CD4-positive, alpha-beta T cell treated with Interleukin-1 beta for 1 hour (primary cell): Measurements from ENCODE around the gene VPS13C.
"Not testable (repeated sequence)": the region's sequence is repeated elsewhere in the genome, so short reads cannot be mapped to it uniquely, and the experiment has no call there.

Experiments
- DNase-seq, 2 donors: peaks; one replicate each; pipeline ENCODE4 v3.0.0-alpha.2; 2020 to 2022

VPS13C gene

GRCh38 chr15:62071711-62072308, 11.6 kb upstream of the VPS13C start:
- DNase-seq: peak in 1 of 2 donors; percentile 50

GRCh38 chr15:62069551-62069950, 9.3 kb upstream of the VPS13C start:
- no peak for DNase-seq

DNA sequence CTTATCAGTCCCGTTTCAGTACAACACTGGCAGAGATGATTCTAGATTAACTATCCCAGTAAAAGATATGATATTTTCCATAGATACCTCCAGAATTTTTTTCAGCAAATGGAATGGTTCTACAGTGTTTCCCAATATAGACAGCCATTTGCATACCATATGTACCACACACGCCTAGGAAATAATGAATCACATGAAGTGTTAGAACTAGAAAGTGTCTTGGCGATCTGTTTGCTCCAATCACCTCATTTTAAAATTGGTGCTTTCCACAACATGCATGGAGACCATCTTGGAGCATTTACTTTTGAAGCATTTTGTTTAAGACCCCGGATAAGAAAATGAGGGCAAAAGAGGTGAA, 8.5 kb upstream of the VPS13C start:
- no peak for DNase-seq

DNA sequence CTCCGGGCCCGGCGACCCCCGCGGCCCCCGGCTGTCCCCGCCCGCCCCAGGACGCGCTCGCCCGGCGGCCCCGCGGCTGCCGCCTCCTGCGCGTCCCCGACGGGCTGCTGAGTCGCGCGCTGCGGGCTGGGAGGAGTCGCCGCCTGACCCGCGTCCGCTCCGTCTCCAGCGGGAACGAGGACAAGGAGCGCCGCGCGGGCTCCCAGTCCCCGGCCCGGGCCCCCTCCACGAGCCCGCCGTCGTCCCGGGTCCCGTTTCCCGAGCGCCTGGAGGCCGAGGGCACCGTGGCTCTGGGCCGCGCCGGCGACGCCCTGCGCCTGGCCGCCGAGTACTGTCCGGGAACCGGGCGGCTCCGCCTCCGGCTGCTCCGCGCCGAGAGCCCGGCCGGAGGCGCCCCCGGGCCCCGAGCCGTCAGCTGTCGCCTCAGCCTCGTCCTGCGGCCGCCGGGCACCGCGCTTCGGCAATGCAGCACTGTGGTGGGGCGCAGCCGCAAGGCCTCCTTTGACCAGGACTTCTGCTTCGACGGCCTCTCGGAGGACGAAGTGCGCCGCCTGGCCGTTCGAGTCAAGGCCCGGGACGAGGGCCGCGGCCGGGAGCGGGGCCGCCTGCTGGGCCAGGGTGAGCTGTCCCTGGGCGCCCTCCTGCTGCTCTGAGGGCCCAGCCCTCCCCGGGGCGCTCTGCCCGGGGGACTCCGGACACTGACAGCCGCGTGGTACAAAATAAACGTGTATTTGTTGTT, 8.0 kb upstream of the VPS13C start:
- peak; percentile 11 to 32 for DNase-seq

DNA sequence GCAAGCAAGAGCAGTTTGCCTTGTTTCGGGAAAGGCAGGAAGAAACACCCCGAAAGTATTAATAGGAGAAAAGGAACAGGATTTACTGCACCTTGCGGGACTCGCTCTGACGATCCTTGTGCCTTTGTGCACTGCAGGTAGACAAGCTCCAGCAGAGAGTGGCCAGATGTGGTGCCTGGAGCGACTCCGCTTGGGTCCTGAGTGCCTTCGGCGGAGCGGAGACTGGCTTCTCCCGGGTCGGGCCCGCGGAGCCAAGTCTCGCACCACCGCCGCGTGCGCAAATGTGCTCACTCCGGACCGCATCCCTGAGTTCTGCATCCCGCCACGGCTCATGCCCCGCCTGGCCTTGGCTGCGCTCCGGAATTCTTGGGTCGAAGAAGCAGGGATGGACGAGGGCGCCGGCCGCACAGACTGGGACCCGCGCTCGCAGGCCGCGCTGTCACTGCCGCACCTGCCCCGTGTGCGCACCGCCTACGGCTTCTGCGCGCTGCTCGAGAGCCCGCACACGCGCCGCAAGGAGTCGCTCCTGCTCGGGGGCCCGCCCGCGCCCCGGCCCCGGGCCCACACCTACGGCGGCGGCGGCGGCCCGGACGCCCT, 7.3 kb upstream of the VPS13C start:
- peak in 1 of 2 donors; percentile 13 for DNase-seq

DNA sequence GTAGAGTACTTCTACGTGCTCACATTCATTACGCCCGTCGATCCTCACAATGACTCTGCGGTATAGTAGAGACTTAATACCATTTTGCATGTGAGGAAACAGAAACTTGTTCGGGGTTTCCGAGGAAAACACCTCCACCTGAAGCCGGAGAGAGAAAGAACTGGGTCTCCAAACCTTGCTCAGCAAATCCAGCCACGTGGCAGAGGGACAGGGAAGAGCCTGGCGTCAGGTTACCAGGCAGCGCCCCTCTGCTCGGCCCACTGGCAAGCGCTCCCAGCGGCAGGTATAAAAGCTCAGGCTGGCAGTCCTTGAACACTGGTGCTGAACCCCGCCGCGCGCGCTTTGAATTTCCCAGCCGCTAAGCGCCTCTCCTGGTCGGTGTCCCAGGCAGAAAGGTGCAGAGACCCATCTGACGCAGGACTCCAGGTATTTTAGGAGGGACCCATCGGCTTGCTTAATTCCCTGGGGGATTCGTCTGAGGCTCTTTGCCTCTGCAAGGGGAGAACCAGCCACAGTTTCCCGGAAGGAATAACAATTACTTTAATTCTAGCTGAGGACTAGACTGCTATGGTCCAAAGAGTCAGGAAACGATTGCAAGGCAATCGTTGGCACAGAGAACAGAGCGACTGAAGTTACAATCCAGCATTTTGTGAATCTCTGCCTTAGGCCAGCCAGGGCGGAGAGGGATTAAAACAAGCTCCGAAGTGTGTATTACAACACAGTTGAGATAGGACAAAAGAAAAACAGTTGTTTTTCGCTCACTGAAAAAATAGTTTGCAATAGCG, 6.6 kb upstream of the VPS13C start, which contains the start of gene C2CD4A:
Gene C2CD4A (plus strand): TSS at position 315 of the 785 bp plus-strand sequence. CDS start 637 bp downstream, outside the sequence.
- DNase-seq: peak; percentile 47 to 56

- no peak for DNase-seq
These were observed 3.8 kb upstream of the VPS13C start for GRCh38 chr15:62063825-62064635.

GRCh38 chr15:62060896-62061280, 641 bp upstream of the VPS13C start:
- DNase-seq: no peak

- DNase-seq: peak; percentile 69 to 72
These were observed 483 bp downstream of the VPS13C start for GRCh38 chr15:62059816-62060112.

- no peak for DNase-seq
These were observed 985 bp downstream of the VPS13C start for GRCh38 chr15:62059108-62059815.

DNA sequence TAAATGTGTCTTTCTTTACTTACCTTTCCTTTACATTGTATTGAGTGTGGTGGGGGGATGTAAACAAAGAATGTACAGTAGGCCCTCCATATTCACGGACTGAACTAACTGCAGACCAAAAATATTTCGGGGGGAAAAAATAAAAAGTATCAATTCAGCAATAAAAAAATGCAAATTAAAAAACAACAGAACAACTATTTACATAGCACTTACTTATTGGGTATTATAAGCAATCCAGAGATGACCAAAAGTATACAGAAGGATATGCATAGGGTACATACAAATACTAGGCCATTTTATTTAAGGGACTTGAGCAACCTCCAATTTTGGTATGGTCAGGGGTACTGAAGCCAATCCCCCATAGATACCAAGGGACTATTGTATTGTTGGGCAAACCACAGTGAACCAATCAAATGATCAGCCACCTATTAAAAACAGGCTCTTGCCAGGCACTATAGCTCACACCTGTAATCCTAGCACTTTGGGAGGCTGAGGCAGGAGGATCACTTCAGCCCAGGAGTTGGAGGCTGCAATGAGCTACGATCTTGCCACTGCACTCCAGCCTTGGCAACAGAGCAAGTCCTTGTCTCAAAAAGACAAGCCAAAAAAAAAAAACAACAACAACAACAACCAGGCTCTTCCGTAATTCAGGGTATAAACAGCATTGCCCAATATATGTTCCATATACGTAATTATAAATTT, 1.8 kb downstream of the VPS13C start:
- DNase-seq: no peak

DNA sequence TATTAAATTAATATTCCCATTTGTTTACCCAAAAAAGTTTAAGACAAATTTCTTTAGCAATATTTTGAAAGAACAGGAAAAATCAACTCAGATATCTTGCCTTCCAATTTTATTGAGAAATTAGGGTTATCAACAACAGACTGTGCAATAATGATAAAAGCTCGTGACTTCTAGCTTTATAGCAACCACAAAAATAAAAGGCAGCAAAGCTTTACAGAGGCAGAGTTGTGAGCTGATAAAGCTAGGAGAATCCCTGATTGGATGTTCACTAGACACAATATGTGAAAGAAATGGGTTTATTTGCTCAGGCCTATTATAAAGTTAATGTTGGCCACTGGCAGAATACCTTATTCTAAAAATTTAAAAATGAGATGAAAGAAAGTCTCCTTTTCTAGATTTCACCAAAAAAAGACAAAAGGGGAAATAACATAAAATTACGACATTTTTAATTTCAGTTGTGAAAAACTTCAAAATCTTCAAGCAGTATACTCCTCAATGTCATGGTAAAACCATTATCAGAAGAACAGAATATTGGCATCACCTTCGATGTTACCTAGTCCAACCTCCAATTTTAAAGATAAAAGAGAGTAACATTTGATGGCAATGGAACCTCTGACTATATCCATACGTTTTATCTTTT, 2.8 kb downstream of the VPS13C start:
- DNase-seq: no peak

GRCh38 chr15:62054979-62055378, 5.3 kb downstream of the VPS13C start:
- DNase-seq: no peak

DNA sequence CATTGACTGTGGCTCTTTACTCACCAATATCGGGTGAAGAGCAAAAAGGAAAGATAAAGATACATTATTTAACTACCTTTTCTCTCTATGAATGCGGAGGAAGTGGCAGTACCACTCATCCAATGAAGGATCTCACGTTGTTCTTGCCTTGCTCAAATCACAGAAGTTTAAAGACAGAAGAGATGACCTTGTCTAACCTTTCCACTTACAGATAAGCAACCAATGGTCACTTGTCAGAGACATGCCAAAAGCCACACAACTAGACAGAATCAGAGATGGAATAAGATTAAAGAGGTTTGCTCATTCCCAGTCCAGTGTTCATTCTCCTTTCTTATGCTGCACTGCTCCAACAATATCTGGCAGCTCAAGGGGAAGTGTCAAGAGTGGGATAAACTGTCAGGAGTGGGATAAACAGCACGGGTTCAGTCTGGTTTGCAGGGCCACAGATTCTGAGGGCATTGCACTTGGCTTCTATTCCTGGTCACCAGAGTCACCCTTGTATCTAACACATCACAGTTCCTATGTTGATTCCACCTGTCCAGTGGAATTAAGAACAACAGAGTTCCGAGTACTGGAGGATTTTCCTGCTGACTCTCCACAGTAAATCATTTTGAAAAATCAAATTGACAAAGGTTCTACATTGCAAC, 6.7 kb downstream of the VPS13C start:
- DNase-seq: no peak

DNA sequence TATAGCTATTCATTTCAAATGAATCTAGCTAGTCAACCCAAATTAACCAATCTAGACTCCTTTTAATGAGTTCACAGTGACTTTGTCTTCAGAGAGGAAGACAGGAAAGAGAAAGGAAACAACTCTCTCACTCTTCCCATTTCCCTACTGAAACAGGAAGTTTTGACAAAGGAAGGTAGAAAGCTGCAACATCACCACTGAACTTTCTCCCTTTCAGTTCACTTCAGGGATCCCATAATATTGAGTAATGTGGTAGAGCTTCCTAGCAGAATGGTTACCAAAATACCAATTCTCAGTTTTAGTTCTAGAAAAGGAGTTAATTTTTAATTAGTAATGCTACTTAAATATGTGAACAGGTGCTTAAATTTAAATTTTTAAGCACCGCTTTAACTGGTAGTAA, 7.5 kb downstream of the VPS13C start:
- DNase-seq: no peak

GRCh38 chr15:62051166-62051565, 9.1 kb downstream of the VPS13C start:
- no peak for DNase-seq

GRCh38 chr15:62050115-62050514, 10.1 kb downstream of the VPS13C start:
- no peak for DNase-seq

DNA sequence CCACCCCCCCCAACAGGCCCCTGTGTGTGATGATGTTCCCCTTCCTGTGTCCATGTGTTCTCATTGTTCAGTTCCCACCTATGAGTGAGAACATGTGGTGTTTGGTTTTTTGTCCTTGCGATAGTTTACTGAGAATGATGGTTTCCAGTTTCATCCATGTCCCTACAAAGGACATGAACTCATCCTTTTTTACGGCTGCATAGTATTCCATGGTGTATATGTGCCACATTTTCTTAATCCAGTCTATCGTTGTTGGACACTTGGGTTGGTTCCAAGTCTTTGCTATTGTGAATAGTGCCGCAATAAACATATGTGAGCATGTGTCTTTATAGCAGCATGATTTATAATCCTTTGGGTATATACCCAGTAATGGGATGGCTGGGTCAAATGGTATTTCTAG, 12.0 kb downstream of the VPS13C start:
- not testable (repeated sequence) for DNase-seq

DNA sequence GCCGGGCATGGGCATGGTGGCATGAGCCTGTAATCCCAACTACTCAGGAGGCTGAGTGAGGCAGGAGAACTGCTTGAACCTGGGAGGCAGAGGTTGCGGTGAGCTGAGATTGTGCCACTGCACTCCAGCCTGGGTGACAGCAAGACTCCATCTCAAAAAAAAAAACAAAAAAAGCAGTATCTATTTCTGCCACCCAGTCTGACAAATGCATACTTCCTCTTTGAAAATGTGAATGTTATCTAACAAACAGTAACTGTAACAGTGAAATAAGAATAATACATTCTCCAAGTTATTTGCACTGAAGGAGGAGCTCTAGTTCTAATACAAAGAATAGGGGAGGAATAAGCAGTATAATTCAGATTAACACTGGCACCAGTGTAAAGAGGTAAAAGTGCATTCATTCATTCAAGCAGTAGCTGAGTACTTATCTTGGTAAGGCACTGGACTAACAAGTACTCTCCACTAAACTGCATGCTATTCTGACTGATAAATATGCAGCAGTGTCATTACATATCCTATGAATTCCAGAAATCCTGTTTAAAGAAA, 12.9 kb downstream of the VPS13C start:
- no peak for DNase-seq
